HepG2 (cell line): ENCODE measurements around the gene HDLBP. TPM values are rescaled to one million over a fixed set of nuclear protein-coding genes. Genes with fewer than 3 reads are reported as not detected.

Experiments
- ATAC-seq: fragments of 200-7000 bp; cut with Tn5 transposase; 3 replicates; pipeline ENCODE4 v1.9.1; 2020; ENCODE audit warnings: mild to moderate bottlenecking, moderate library complexity
- BruUV-seq: library from RNA; stranded (reverse); fragments of 400-500 nt; replicated peaks from 2 replicates; lab custom pipeline; 2021; lab: Mats Ljungman, UMichigan
- CTCF ChIA-PET: fragments of 300-600 bp; formaldehyde crosslinking; extraction: SDS; loops from one replicate; lab custom pipeline; 2021; ENCODE audit warnings: low total read pairs, inconsistent platforms, low intra/inter-chr PET ratio; lab: Yijun Ruan, JAX
- POLR2A ChIA-PET: fragments of 350-600 bp; sonication (Branson Sonifier 250); formaldehyde crosslinking; loops from one replicate; lab custom pipeline; 2020; ENCODE audit warnings: antibody characterized with exemption, inconsistent platforms; lab: Yijun Ruan, JAX
- DNase-seq: peaks from one replicate; pipeline ENCODE4 v3.0.0-alpha.2; 2015; ENCODE audit warnings: low spot score
- FAIRE-seq: peaks from 3 replicates; lab custom pipeline; 2011; peaks lifted over from hg19 to GRCh38; lab: Jason Lieb, UNC
- H2AFZ ChIP-seq: one replicate; pipeline ENCODE4 v1.6.1; 2011; ENCODE audit warnings: low read length, inconsistent platforms
- H3K27ac ChIP-seq: fragments of 300-600 bp; 3 replicates; pipeline ENCODE4 v1.8.0; 2011; ENCODE audit warnings: mixed run types, mild to moderate bottlenecking, mixed read lengths, low read length, inconsistent platforms; ENCODE audit not compliant: insufficient read depth; ENCODE audit errors: extremely low read length
- H3K27me3 ChIP-seq, 2 experiments: fragments of 200-600 bp in 1 of 2; 2 replicates in 1 of 2; 3 replicates in 1 of 2; pipeline versions ENCODE4 v1.6.0 to v1.8.0; 2011; ENCODE audit warnings: low read length in 2 of 2, mild to moderate bottlenecking in 2 of 2, moderate library complexity in 2 of 2, inconsistent platforms in 1 of 2; ENCODE audit not compliant: insufficient read depth in 2 of 2, control insufficient read depth in 1 of 2
- H3K36me3 ChIP-seq, 2 experiments: fragments of 200-600 bp in 1 of 2; replicated peaks in 1 of 2; 2 replicates in 1 of 2; 3 replicates in 1 of 2; pipeline versions ENCODE4 v1.5.1 to v1.8.0; 2011; ENCODE audit warnings: low read length in 2 of 2, inconsistent platforms in 1 of 2; ENCODE audit not compliant: insufficient read depth in 2 of 2, control insufficient read depth in 1 of 2
- H3K4me1 ChIP-seq: 2 replicates; pipeline ENCODE4 v1.5.1; 2012; ENCODE audit warnings: low read length, inconsistent platforms; ENCODE audit not compliant: insufficient read depth
- H3K4me2 ChIP-seq: 2 replicates; pipeline ENCODE4 v1.6.0; 2011; ENCODE audit warnings: low read depth, low read length, inconsistent platforms
- H3K4me3 ChIP-seq, 3 experiments: fragments of 200-600 bp in 1 of 3; sonication (generic), shearing (Covaris generic) in 1 of 3; replicated peaks in 1 of 3; 2 replicates each; pipeline ENCODE4 v1.5.1; 2011 to 2016; ENCODE audit warnings: low read length in 3 of 3, inconsistent platforms in 2 of 3, low read depth in 2 of 3, mild to moderate bottlenecking in 2 of 3, control low read depth in 1 of 3, mixed read lengths in 1 of 3; ENCODE audit not compliant: insufficient read depth in 1 of 3
- H3K79me2 ChIP-seq: one replicate; pipeline ENCODE4 v1.6.1; 2011; ENCODE audit warnings: low read length, inconsistent platforms; ENCODE audit not compliant: insufficient read depth
- H3K9ac ChIP-seq: 2 replicates; pipeline ENCODE4 v1.6.0; 2011; ENCODE audit warnings: mild to moderate bottlenecking, low read depth, low read length, inconsistent platforms; ENCODE audit not compliant: insufficient read depth
- H3K9me3 ChIP-seq: 2 replicates; pipeline ENCODE4 v1.5.1; 2012; ENCODE audit warnings: mild to moderate bottlenecking, low read length
- H4K20me1 ChIP-seq: 2 replicates; pipeline ENCODE4 v1.6.0; 2011; ENCODE audit warnings: inconsistent platforms, mild to moderate bottlenecking, low read length, moderate library complexity; ENCODE audit not compliant: insufficient read depth
- AKAP8 ChIP-seq: sonication (generic); formaldehyde crosslinking; IDR thresholded peaks from 2 replicates; pipeline ENCODE4 v1.5.1; 2020; ENCODE audit warnings: mild to moderate bottlenecking, missing genetic modification reagents
- ARNTL ChIP-seq: sonication (generic); formaldehyde crosslinking; IDR thresholded peaks from 2 replicates; pipeline ENCODE4 v1.4.0; 2020; ENCODE audit warnings: mild to moderate bottlenecking, missing genetic modification reagents
- BHLHE40 ChIP-seq: IDR thresholded peaks from 2 replicates; pipeline ENCODE4 v1.6.1; 2011; ENCODE audit warnings: low read length, improper control_type of control experiment
- ELF3 ChIP-seq: IDR thresholded peaks from 2 replicates; pipeline ENCODE4 v1.6.1; 2016; ENCODE audit warnings: missing genetic modification reagents, missing compliant biosample characterization
- ERF ChIP-seq: IDR thresholded peaks from 2 replicates; pipeline ENCODE4 v1.6.1; 2018; ENCODE audit warnings: missing biosample characterization, missing genetic modification reagents
- FOXC1 ChIP-seq: sonication (generic); formaldehyde crosslinking; IDR thresholded peaks from 2 replicates; pipeline ENCODE4 v1.8.0; 2022; ENCODE audit warnings: mild to moderate bottlenecking, missing genetic modification reagents, borderline replicate concordance
- JUNB ChIP-seq: sonication (generic); formaldehyde crosslinking; IDR thresholded peaks from 2 replicates; pipeline ENCODE4 v1.8.0; 2022; ENCODE audit warnings: missing genetic modification reagents, mild to moderate bottlenecking, borderline replicate concordance
- NFYC ChIP-seq: IDR thresholded peaks from 2 replicates; pipeline ENCODE4 v1.6.1; 2016; ENCODE audit warnings: missing genetic modification reagents, missing compliant biosample characterization
- PITX1 ChIP-seq: sonication (generic); formaldehyde crosslinking; IDR thresholded peaks from 2 replicates; pipeline ENCODE4 v1.5.1; 2020; ENCODE audit warnings: mild to moderate bottlenecking, missing genetic modification reagents
- RFXANK ChIP-seq: IDR thresholded peaks from 2 replicates; pipeline ENCODE4 v1.6.1; 2016
- SMARCC2 ChIP-seq: fragments of 450-650 bp; IDR thresholded peaks from 2 replicates; pipeline ENCODE4 v1.6.1; 2017; ENCODE audit warnings: antibody characterized with exemption, mild to moderate bottlenecking
- SP2 ChIP-seq: sonication (generic); formaldehyde crosslinking; IDR thresholded peaks from 2 replicates; pipeline ENCODE4 v1.5.1; 2020; ENCODE audit warnings: mild to moderate bottlenecking, missing genetic modification reagents
- SPEN ChIP-seq: sonication (generic); formaldehyde crosslinking; IDR thresholded peaks from 2 replicates; pipeline ENCODE4 v1.5.1; 2020; ENCODE audit warnings: low read depth, mild to moderate bottlenecking, missing genetic modification reagents
- TBX2 ChIP-seq: sonication (generic); formaldehyde crosslinking; IDR thresholded peaks from 2 replicates; pipeline ENCODE4 v1.5.0; 2020; ENCODE audit warnings: missing genetic modification reagents, mild to moderate bottlenecking, borderline replicate concordance
- ZFP90 ChIP-seq: sonication (generic); formaldehyde crosslinking; IDR thresholded peaks from 2 replicates; pipeline ENCODE4 v1.8.0; 2022; ENCODE audit warnings: missing genetic modification reagents, mild to moderate bottlenecking, inconsistent platforms, borderline replicate concordance
- ZNF275 ChIP-seq: sonication (generic); formaldehyde crosslinking; IDR thresholded peaks from 2 replicates; pipeline ENCODE4 v1.8.0; 2022; ENCODE audit warnings: missing genetic modification reagents, mild to moderate bottlenecking, inconsistent platforms, borderline replicate concordance
- ZNF3 ChIP-seq: IDR thresholded peaks from 2 replicates; pipeline ENCODE4 v1.7.0; 2017; ENCODE audit warnings: inconsistent platforms
- ZNF337 ChIP-seq: sonication (generic); formaldehyde crosslinking; IDR thresholded peaks from 2 replicates; pipeline ENCODE4 v1.5.1; 2020; ENCODE audit warnings: missing genetic modification reagents, low read depth, mild to moderate bottlenecking, borderline replicate concordance
- ZNF430 ChIP-seq: sonication (generic); formaldehyde crosslinking; IDR thresholded peaks from 2 replicates; pipeline ENCODE4 v1.9.0; 2021; ENCODE audit warnings: mild to moderate bottlenecking, missing genetic modification reagents
- ZNF644 ChIP-seq: IDR thresholded peaks from 2 replicates; pipeline ENCODE4 v1.6.1; 2016; ENCODE audit warnings: low read depth
- WGBS: methylation state at CpG from one replicate; pipeline ENCODE4 v1.1.6; 2017; ENCODE audit warnings: low lambda C conversion rate; 5-methylcytosine and 5-hydroxymethylcytosine counted together
- in situ Hi-C: cut with HindIII; loops from 2 replicates; pipeline ENCODE4 v1.10.0; 2017; ENCODE audit warnings: low pct_unique_long_range_greater_than_20kb; ENCODE audit not compliant: extremely low pct_ligation_motif_present
- intact Hi-C: fragments of 100-400 bp; cut with micrococcal nuclease; formaldehyde crosslinking; loops from one replicate; pipeline ENCODE4 v1.10.0; 2022; ENCODE audit not compliant: unreplicated experiment
- polyA plus RNA-seq, 8 experiments: library from polyadenylated mRNA; depleted of rRNA in 3 of 8; stranded (reverse) in 7 of 8; unstranded in 1 of 8; fragments of >200 nt; fragmentation: Illumina TruSeq in 4 of 8; extraction: Trizol in 4 of 8; gene quantifications; 2 replicates each; pipeline versions ENCODE4 v1.2.1 to v1.2.3, GENCODE V29; 2011 to 2016; ENCODE audit warnings: low read depth in 4 of 8, missing spikeins in 1 of 8, mixed read lengths in 1 of 8; ENCODE audit not compliant: insufficient read depth in 1 of 8
- total RNA-seq, 5 experiments: library from RNA; depleted of rRNA; stranded (reverse); fragments of >200 nt; fragmentation: Illumina TruSeq; extraction: Trizol; gene quantifications; 2 replicates each; pipeline ENCODE4 v1.2.3, GENCODE V29; 2016; ENCODE audit warnings: low read depth in 1 of 5

Gene HDLBP
- total and polyA plus RNA-seq, 2 of the 13 experiments (the other 11 are each of a cell fraction or from before 2014, with no cell fraction given): 464 to 707 TPM

GRCh38 chr2:241214766-241215165, 100.7 kb downstream of the HDLBP start:
- Histone ChIP-seq H3K79me2 (peaks cover 9% of the 10 kb centered on the region), H3K36me3 (no peaks in the 10 kb centered on the region), H4K20me1 (no peaks in the 10 kb centered on the region), H3K9ac (no peak overlapping the region), H3K4me3 (no peak overlapping the region), H3K27me3 (peaks cover 24 to 48% of the 10 kb centered on the region in 2 experiments), H2AFZ (no peak overlapping the region), H3K4me2 (no peak overlapping the region), H3K27ac (no peak overlapping the region), H3K9me3 (no peaks in the 10 kb centered on the region), H3K4me1 (peaks cover 44% of the 10 kb centered on the region)
- 85% methylated on average over 4 of the region's 12 CpGs for WGBS
- ChIA-PET POLR2A (interaction anchor here (1.5 kb wide), 1 partner anchor 65 kb away, joined by 4 read pairs; the partner anchor contains the start of genes PASK and PPP1R7), CTCF (no interaction called here)
- no peak for FAIRE-seq
- 0 out of 2 replicates have a peak, but pooled peaks have one; percentile 20 for TF ChIP-seq SP2 (CRISPR knock-in tag)
- no peak for TF ChIP-seq FOXC1 (CRISPR knock-in tag)
- TF ChIP-seq ZNF337 (CRISPR knock-in tag): no peak
- TF ChIP-seq ZNF644: no peak
- in situ Hi-C loops (loop anchor here (5.0 to 25.0 kb wide), 2 partner anchors 122 to 652 kb away; partner anchors contain the start of genes ANKMY1, DUSP28 and RNPEPL1), intact Hi-C loops (loop anchor here (2.0 kb wide), 1 partner anchor 136 kb away; no protein-coding TSS in a partner anchor)
- BruUV-seq: no TSS peak
- no peak for ATAC-seq
- DNase-seq: no peak

GRCh38 chr2:241214209-241214608, 101.3 kb downstream of the HDLBP start:
- no peak overlapping the region; a peak in 1 of 6 replicates for H3K4me3 ChIP-seq
- intact Hi-C loops: loop anchor here (2.0 kb wide), 1 partner anchor 135 kb away; no protein-coding TSS in a partner anchor
- H3K9ac ChIP-seq: no peak overlapping the region
- 28% methylated on average over 5 of the region's 10 CpGs for whole genome bisulfite sequencing
- no peaks in the 10 kb centered on the region for H3K36me3 ChIP-seq
- peaks cover 39% of the 10 kb centered on the region for H3K4me1 ChIP-seq
- H3K79me2 ChIP-seq: peaks cover 4% of the 10 kb centered on the region
- no peak overlapping the region for H3K4me2 ChIP-seq
- peak; percentile 18 for ATAC-seq
- H4K20me1 ChIP-seq: no peaks in the 10 kb centered on the region
- H3K9me3 ChIP-seq: no peaks in the 10 kb centered on the region
- POLR2A ChIA-PET: no interaction called here
- no peak for FAIRE-seq
- no TSS peak for BruUV-seq
- CTCF ChIA-PET: no interaction called here
- in situ Hi-C loops: loop anchor here (25.0 kb wide), 1 partner anchor 652 kb away; the partner anchor contains the start of genes ANKMY1, DUSP28 and RNPEPL1
- no peak overlapping the region for H3K27ac ChIP-seq
- H3K27me3 ChIP-seq: peaks cover 25 to 53% of the 10 kb centered on the region in 2 experiments
- peak; percentile 55 for DNase-seq
- H2AFZ ChIP-seq: no peak overlapping the region
- TF ChIP-seq ERF (CRISPR knock-in tag): peak; percentile 52; the same call in 1 of the 2 replicates
- no peak for TF ChIP-seq ZNF3 (CRISPR knock-in tag)
- 0 out of 2 replicates have a peak, but pooled peaks have one; percentile 39 for TF ChIP-seq AKAP8
- no peak for TF ChIP-seq RFXANK
- peak; percentile 77 for TF ChIP-seq BHLHE40
- TF ChIP-seq SMARCC2: no peak
- TF ChIP-seq ZNF275 (CRISPR knock-in tag): no peak
- TF ChIP-seq ZFP90: no peak
- peak; percentile 75 for TF ChIP-seq PITX1
- TF ChIP-seq NFYC (CRISPR knock-in tag): peak; percentile 42; the same call in 1 of the 2 replicates
- no peak for TF ChIP-seq ELF3 (CRISPR knock-in tag)
- 0 out of 2 replicates have a peak, but pooled peaks have one; percentile 66 for TF ChIP-seq ARNTL (CRISPR knock-in tag)
- TF ChIP-seq SPEN (CRISPR knock-in tag): peak; percentile 37; the same call in 1 of the 2 replicates
- TF ChIP-seq TBX2 (CRISPR knock-in tag): 0 out of 2 replicates have a peak, but pooled peaks have one; percentile 18
- no peak for TF ChIP-seq JUNB (CRISPR knock-in tag)
- TF ChIP-seq ZNF430 (CRISPR knock-in tag): 0 out of 2 replicates have a peak, but pooled peaks have one; percentile 27
